Parathyroid adenoma (tissue), 2 donors: ENCODE measurements around the gene PACRG.

Experiments
- H2AFZ ChIP-seq: fragments of 300-600 bp; sonication (generic); one replicate; pipeline ENCODE4 v1.7.0; 2017; ENCODE audit warnings: antibody characterized with exemption, mild to moderate bottlenecking
- H3K27ac ChIP-seq: fragments of 300-600 bp; sonication (generic); one replicate; pipeline ENCODE4 v1.7.0; 2017
- H3K27me3 ChIP-seq: fragments of 300-600 bp; sonication (generic); one replicate; pipeline ENCODE4 v1.7.0; 2017; ENCODE audit warnings: low read length; ENCODE audit not compliant: control insufficient read depth, insufficient read depth
- H3K36me3 ChIP-seq: fragments of 300-600 bp; sonication (generic); one replicate; pipeline ENCODE4 v1.7.0; 2017; ENCODE audit warnings: low read length; ENCODE audit not compliant: control insufficient read depth, insufficient read depth
- H3K4me1 ChIP-seq: fragments of 300-600 bp; sonication (generic); one replicate; pipeline ENCODE4 v1.7.0; 2017; ENCODE audit warnings: control low read depth
- H3K4me2 ChIP-seq: fragments of 300-600 bp; sonication (generic); one replicate; pipeline ENCODE4 v1.7.0; 2017; ENCODE audit warnings: low read length
- H3K4me3 ChIP-seq: fragments of 300-600 bp; sonication (generic); one replicate; pipeline ENCODE4 v1.7.0; 2017; ENCODE audit warnings: low read depth, low read length
- H3K79me2 ChIP-seq: fragments of 300-600 bp; sonication (generic); one replicate; pipeline ENCODE4 v1.7.0; 2017; ENCODE audit warnings: control low read depth
- H3K9ac ChIP-seq: fragments of 300-600 bp; sonication (generic); one replicate; pipeline ENCODE4 v1.7.0; 2017; ENCODE audit warnings: mild to moderate bottlenecking
- H3K9me3 ChIP-seq: fragments of 300-600 bp; sonication (generic); one replicate; pipeline ENCODE4 v1.7.0; 2017; ENCODE audit warnings: low read length; ENCODE audit not compliant: control insufficient read depth
- CTCF ChIP-seq: fragments of 300-600 bp; sonication (generic); IDR thresholded peaks from one replicate; pipeline ENCODE4 v1.7.0; 2017; ENCODE audit warnings: antibody characterized with exemption, mild to moderate bottlenecking
- donor health status: primary hyperparathyroidism.

PACRG gene

GRCh38 chr6:163252061-163252591 lies 524.4 kb downstream of the PACRG start:
- no peak overlapping the region for H3K4me3 ChIP-seq
- H3K9ac ChIP-seq, result no peak overlapping the region
- no peaks in the 10 kb centered on the region for H3K27me3 ChIP-seq
- no peak overlapping the region for H2AFZ ChIP-seq
- H3K9me3 ChIP-seq, result no peaks in the 10 kb centered on the region
- no peak overlapping the region for H3K4me2 ChIP-seq
- no peak overlapping the region for H3K27ac ChIP-seq
- no peaks in the 10 kb centered on the region for H3K79me2 ChIP-seq
- no peaks in the 10 kb centered on the region for H3K36me3 ChIP-seq
- H3K4me1 ChIP-seq, result no peaks in the 10 kb centered on the region
- no peak for TF ChIP-seq CTCF

DNA sequence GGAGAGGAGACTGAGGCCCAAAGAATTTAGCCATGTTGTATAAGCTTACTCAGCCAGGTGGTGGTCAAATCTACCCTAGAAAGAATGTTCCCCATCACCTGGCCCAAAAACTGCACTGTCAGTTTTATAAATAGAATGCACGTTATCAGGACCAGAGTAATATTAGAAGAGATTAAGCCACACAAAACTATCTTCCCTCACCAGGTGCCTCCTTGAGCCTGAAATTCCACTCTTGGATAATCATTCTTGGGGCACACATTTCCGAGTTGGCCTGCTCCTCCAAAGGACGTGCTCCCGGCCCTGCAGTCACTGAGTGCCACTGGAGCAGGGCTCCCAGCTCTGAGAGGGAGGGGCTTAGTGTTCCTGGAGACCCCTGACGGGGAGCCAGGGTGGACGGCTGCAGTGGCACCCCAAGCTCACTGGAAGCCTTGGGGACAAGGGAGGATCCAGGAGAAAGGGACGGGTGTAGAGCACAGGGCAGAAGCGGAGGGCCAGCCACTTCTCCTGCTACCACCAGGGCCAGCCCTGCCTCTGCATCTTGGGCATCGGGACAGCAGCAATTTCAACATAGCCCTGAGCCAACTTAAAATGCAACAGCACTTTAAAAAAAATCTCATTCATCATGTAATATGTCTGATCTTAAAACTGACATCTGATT lies 525.9 kb downstream of the PACRG start:
- Histone ChIP-seq H3K36me3 (no peaks in the 10 kb centered on the region), H3K9ac (no peak overlapping the region), H3K4me2 (no peak overlapping the region), H3K4me1 (no peaks in the 10 kb centered on the region), H3K27me3 (no peaks in the 10 kb centered on the region), H3K27ac (no peak overlapping the region), H3K9me3 (no peaks in the 10 kb centered on the region), H2AFZ (no peak overlapping the region), H3K4me3 (no peak overlapping the region), H3K79me2 (no peaks in the 10 kb centered on the region)
- TF ChIP-seq CTCF, result no peak

DNA sequence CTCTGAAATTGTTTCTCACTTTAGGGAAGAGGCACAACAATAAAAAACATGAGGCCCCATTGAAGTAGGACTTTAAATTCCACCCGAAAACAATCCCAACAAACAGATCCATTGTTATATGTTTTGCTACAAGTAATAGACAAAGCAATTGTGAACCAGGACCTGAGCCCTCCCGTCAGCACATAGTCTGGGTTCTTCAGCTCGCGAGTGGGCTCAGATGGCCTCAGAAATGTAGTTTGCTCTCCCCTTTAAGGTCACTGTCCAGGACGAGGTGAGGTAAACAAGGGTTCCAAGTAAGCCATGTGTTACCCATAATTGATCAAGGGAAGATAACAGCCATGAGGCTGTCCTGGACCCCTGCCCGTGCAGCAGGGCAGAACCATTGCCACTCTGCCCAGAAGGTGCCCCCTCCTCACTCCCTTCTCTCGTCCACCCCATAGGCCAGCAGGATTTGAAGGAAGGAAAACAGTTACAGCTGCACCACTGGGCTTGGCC lies 526.6 kb downstream of the PACRG start:
- no peak overlapping the region for H3K4me3 ChIP-seq
- H2AFZ ChIP-seq, result no peak overlapping the region
- H3K36me3 ChIP-seq, result no peaks in the 10 kb centered on the region
- H3K4me1 ChIP-seq, result no peaks in the 10 kb centered on the region
- no peak overlapping the region for H3K27ac ChIP-seq
- no peak for TF ChIP-seq CTCF
- no peaks in the 10 kb centered on the region for H3K27me3 ChIP-seq
- H3K79me2 ChIP-seq, result no peaks in the 10 kb centered on the region
- H3K9ac ChIP-seq, result no peak overlapping the region
- H3K4me2 ChIP-seq, result no peak overlapping the region
- H3K9me3 ChIP-seq, result no peaks in the 10 kb centered on the region

GRCh38 chr6:163255265-163255664 lies 527.5 kb downstream of the PACRG start:
- no peaks in the 10 kb centered on the region for H3K4me1 ChIP-seq
- H3K9ac ChIP-seq, result no peak overlapping the region
- no peaks in the 10 kb centered on the region for H3K36me3 ChIP-seq
- TF ChIP-seq CTCF, result no peak
- H3K4me3 ChIP-seq, result no peak overlapping the region
- H3K79me2 ChIP-seq, result no peaks in the 10 kb centered on the region
- H2AFZ ChIP-seq, result no peak overlapping the region
- no peak overlapping the region for H3K27ac ChIP-seq
- H3K27me3 ChIP-seq, result no peaks in the 10 kb centered on the region
- H3K9me3 ChIP-seq, result no peaks in the 10 kb centered on the region
- no peak overlapping the region for H3K4me2 ChIP-seq

- Histone ChIP-seq H3K36me3 (no peaks in the 10 kb centered on the region), H3K27me3 (no peaks in the 10 kb centered on the region), H3K4me1 (no peaks in the 10 kb centered on the region), H3K9ac (no peak overlapping the region), H2AFZ (peak overlapping the region; percentile 58), H3K27ac (no peak overlapping the region), H3K4me2 (no peak overlapping the region), H3K79me2 (no peaks in the 10 kb centered on the region), H3K9me3 (no peaks in the 10 kb centered on the region), H3K4me3 (no peak overlapping the region)
- TF ChIP-seq CTCF, result no peak
These were observed 531.9 kb downstream of the PACRG start for GRCh38 chr6:163259689-163260088.
